Measurements from ENCODE around the gene KLF11.
"Not testable (repeated sequence)": the region's sequence is repeated elsewhere in the genome, so short reads cannot be mapped to it uniquely, and the experiment has no call there.

The KLF11 gene

GRCh38 chr2:10028407-10028987 lies 14.9 kb upstream of the KLF11 start:
- H3K4me1 ChIP-seq (ENCODE audit: low read length), result no peaks in the 10 kb centered on the region
- no peak overlapping the region for H3K4me2 ChIP-seq (ENCODE audit: low read depth, low read length)
- H3K9ac ChIP-seq (ENCODE audit: low read length), result no peak overlapping the region
- H3K27me3 ChIP-seq (replicated peaks; ENCODE audit: insufficient read depth, low read length), result no peaks in the 10 kb centered on the region
- H3K9me3 ChIP-seq (replicated peaks; ENCODE audit: insufficient read depth, low read length), result no peaks in the 10 kb centered on the region
- no peaks in the 10 kb centered on the region for H3F3A ChIP-seq (ENCODE audit: insufficient read depth, low read length)
- TF ChIP-seq EZH2phosphoT487 (IDR thresholded peaks at IDR 0.05; ENCODE audit: low read length), result no peak
- H3K36me3 ChIP-seq (replicated peaks; ENCODE audit: insufficient read depth, low read length), result no peaks in the 10 kb centered on the region
- no peaks in the 10 kb centered on the region for H4K20me1 ChIP-seq (ENCODE audit: insufficient read depth, low read length)
- H2AFZ ChIP-seq (ENCODE audit: low read length), result no peak overlapping the region
- H3K79me2 ChIP-seq (ENCODE audit: low read length), result no peaks in the 10 kb centered on the region
- DNase-seq, result no peak
- no peak overlapping the region for H3K4me3 ChIP-seq (ENCODE audit: low read length)
- H3K27ac ChIP-seq (ENCODE audit: low read length), result no peak overlapping the region
- no peaks in the 10 kb centered on the region for H3K9me2 ChIP-seq (replicated peaks; ENCODE audit: insufficient read depth, low read length)

GRCh38 chr2:10028988-10029874 lies 14.1 kb upstream of the KLF11 start:
- no peaks in the 10 kb centered on the region for H3F3A ChIP-seq (ENCODE audit: insufficient read depth, low read length)
- no peaks in the 10 kb centered on the region for H3K27me3 ChIP-seq (replicated peaks; ENCODE audit: insufficient read depth, low read length)
- no peak overlapping the region for H3K27ac ChIP-seq (ENCODE audit: low read length)
- no peaks in the 10 kb centered on the region for H4K20me1 ChIP-seq (ENCODE audit: insufficient read depth, low read length)
- no peaks in the 10 kb centered on the region for H3K9me3 ChIP-seq (replicated peaks; ENCODE audit: insufficient read depth, low read length)
- H2AFZ ChIP-seq (ENCODE audit: low read length), result no peak overlapping the region
- TF ChIP-seq CTCF (IDR thresholded peaks at IDR 0.05; ENCODE audit: low read length), result no peak
- TF ChIP-seq EZH2 (optimal IDR thresholded peaks at IDR 0.05; ENCODE audit: low read depth, low read length), result no peak
- no peak for TF ChIP-seq EZH2phosphoT487 (IDR thresholded peaks at IDR 0.05; ENCODE audit: low read length)
- H3K4me2 ChIP-seq (ENCODE audit: low read depth, low read length), result no peak overlapping the region
- H3K9ac ChIP-seq (ENCODE audit: low read length), result no peak overlapping the region
- no peaks in the 10 kb centered on the region for H3K4me1 ChIP-seq (ENCODE audit: low read length)
- no peaks in the 10 kb centered on the region for H3K9me2 ChIP-seq (replicated peaks; ENCODE audit: insufficient read depth, low read length)
- no peaks in the 10 kb centered on the region for H3K36me3 ChIP-seq (replicated peaks; ENCODE audit: insufficient read depth, low read length)
- H3K79me2 ChIP-seq (ENCODE audit: low read length), result no peaks in the 10 kb centered on the region
- no peak for DNase-seq
- no peak overlapping the region for H3K4me3 ChIP-seq (ENCODE audit: low read length)

GRCh38 chr2:10029875-10030223 lies 13.5 kb upstream of the KLF11 start:
- no peaks in the 10 kb centered on the region for H3K79me2 ChIP-seq (ENCODE audit: low read length)
- H3K27me3 ChIP-seq (replicated peaks; ENCODE audit: insufficient read depth, low read length), result no peaks in the 10 kb centered on the region
- H3K9me3 ChIP-seq (replicated peaks; ENCODE audit: insufficient read depth, low read length), result no peaks in the 10 kb centered on the region
- H3K9me2 ChIP-seq (replicated peaks; ENCODE audit: insufficient read depth, low read length), result no peaks in the 10 kb centered on the region
- H3F3A ChIP-seq (ENCODE audit: insufficient read depth, low read length), result no peaks in the 10 kb centered on the region
- H3K9ac ChIP-seq (ENCODE audit: low read length), result no peak overlapping the region
- H2AFZ ChIP-seq (ENCODE audit: low read length), result no peak overlapping the region
- no peak overlapping the region for H3K4me2 ChIP-seq (ENCODE audit: low read depth, low read length)
- DNase-seq, result no peak
- H3K27ac ChIP-seq (ENCODE audit: low read length), result no peak overlapping the region
- TF ChIP-seq EZH2phosphoT487 (IDR thresholded peaks at IDR 0.05; ENCODE audit: low read length) (no peak), EZH2 (optimal IDR thresholded peaks at IDR 0.05; ENCODE audit: low read depth, low read length) (no peak)
- H3K4me1 ChIP-seq (ENCODE audit: low read length), result no peaks in the 10 kb centered on the region
- no peaks in the 10 kb centered on the region for H4K20me1 ChIP-seq (ENCODE audit: insufficient read depth, low read length)
- no peak overlapping the region for H3K4me3 ChIP-seq (ENCODE audit: low read length)
- no peaks in the 10 kb centered on the region for H3K36me3 ChIP-seq (replicated peaks; ENCODE audit: insufficient read depth, low read length)

GRCh38 chr2:10030311-10030736 lies 13.0 kb upstream of the KLF11 start:
- Histone ChIP-seq H4K20me1 (ENCODE audit: insufficient read depth, low read length) (no peaks in the 10 kb centered on the region), H2AFZ (ENCODE audit: low read length) (no peak overlapping the region), H3K4me1 (ENCODE audit: low read length) (no peaks in the 10 kb centered on the region), H3F3A (ENCODE audit: insufficient read depth, low read length) (no peaks in the 10 kb centered on the region), H3K79me2 (ENCODE audit: low read length) (no peaks in the 10 kb centered on the region), H3K9ac (ENCODE audit: low read length) (no peak overlapping the region), H3K9me3 (replicated peaks; ENCODE audit: insufficient read depth, low read length) (no peaks in the 10 kb centered on the region), H3K36me3 (replicated peaks; ENCODE audit: insufficient read depth, low read length) (no peaks in the 10 kb centered on the region), H3K4me2 (ENCODE audit: low read depth, low read length) (no peak overlapping the region), H3K27me3 (replicated peaks; ENCODE audit: insufficient read depth, low read length) (no peaks in the 10 kb centered on the region), H3K4me3 (ENCODE audit: low read length) (no peak overlapping the region), H3K27ac (ENCODE audit: low read length) (no peak overlapping the region), H3K9me2 (replicated peaks; ENCODE audit: insufficient read depth, low read length) (no peaks in the 10 kb centered on the region)
- TF ChIP-seq EZH2phosphoT487 (IDR thresholded peaks at IDR 0.05; ENCODE audit: low read length) (no peak), CTCF (IDR thresholded peaks at IDR 0.05; ENCODE audit: low read length) (no peak)
- no peak for DNase-seq

GRCh38 chr2:10030798-10031197 lies 12.6 kb upstream of the KLF11 start:
- H3K36me3 ChIP-seq (replicated peaks; ENCODE audit: insufficient read depth, low read length), result not testable (repeated sequence)

More at GRCh38 chr2:10030798-10031197, 12.6 kb upstream of the KLF11 start:
- not testable (repeated sequence) for H3K79me2 ChIP-seq (ENCODE audit: low read length); DNase-seq; H3K27me3 ChIP-seq (replicated peaks; ENCODE audit: insufficient read depth, low read length); H3K9ac ChIP-seq (ENCODE audit: low read length); H3K27ac ChIP-seq (ENCODE audit: low read length); H3K9me3 ChIP-seq (replicated peaks; ENCODE audit: insufficient read depth, low read length); H3K9me2 ChIP-seq (replicated peaks; ENCODE audit: insufficient read depth, low read length); H4K20me1 ChIP-seq (ENCODE audit: insufficient read depth, low read length); H3F3A ChIP-seq (ENCODE audit: insufficient read depth, low read length); H3K4me2 ChIP-seq (ENCODE audit: low read depth, low read length); H3K4me1 ChIP-seq (ENCODE audit: low read length); H3K4me3 ChIP-seq (ENCODE audit: low read length); H2AFZ ChIP-seq (ENCODE audit: low read length)

All from MM.1S (cell line).